ELF-1 (cell line): Measurements from ENCODE around the gene TAGLN.

ENCODE experiments used
- DNase-seq: peaks from one replicate; pipeline ENCODE4 v3.0.0-alpha.2; 2016; ENCODE audit warnings: low read depth, low spot score

The TAGLN gene

DNA sequence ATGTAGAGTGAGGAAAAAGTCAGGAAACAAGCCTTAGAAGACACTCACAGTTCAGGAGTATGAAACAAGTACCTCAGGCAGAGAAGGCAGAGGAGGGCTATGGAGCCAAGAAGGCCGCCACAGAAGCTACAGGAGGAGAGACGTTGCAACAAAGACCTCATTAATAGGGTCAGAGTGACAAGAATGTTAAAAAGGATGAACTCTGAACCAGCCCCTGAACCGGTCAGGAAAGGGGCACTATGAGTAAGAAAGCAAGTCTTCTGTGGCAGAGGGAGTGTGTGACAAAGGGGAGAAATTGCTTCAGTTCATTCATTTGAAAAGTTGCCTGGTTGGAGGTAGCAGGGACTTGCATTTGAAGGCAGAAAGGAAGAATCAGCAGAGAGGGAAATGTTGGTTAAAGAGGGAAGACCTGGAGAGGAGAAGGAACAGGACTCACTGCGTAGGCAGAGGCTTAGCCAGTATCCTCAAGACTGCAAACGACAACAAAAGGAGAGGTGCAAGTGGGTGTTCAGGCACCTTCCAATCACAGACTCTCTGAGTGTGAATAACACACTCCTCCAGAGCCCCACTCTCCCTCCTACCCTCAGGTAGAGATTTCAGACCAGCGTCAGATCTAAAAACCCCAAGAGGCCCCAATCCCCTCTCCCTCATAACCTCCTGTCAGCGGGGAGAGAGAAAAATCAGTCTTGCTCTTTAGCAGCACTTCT, 15.4 kb downstream of the TAGLN start:
- no peak for DNase-seq

DNA sequence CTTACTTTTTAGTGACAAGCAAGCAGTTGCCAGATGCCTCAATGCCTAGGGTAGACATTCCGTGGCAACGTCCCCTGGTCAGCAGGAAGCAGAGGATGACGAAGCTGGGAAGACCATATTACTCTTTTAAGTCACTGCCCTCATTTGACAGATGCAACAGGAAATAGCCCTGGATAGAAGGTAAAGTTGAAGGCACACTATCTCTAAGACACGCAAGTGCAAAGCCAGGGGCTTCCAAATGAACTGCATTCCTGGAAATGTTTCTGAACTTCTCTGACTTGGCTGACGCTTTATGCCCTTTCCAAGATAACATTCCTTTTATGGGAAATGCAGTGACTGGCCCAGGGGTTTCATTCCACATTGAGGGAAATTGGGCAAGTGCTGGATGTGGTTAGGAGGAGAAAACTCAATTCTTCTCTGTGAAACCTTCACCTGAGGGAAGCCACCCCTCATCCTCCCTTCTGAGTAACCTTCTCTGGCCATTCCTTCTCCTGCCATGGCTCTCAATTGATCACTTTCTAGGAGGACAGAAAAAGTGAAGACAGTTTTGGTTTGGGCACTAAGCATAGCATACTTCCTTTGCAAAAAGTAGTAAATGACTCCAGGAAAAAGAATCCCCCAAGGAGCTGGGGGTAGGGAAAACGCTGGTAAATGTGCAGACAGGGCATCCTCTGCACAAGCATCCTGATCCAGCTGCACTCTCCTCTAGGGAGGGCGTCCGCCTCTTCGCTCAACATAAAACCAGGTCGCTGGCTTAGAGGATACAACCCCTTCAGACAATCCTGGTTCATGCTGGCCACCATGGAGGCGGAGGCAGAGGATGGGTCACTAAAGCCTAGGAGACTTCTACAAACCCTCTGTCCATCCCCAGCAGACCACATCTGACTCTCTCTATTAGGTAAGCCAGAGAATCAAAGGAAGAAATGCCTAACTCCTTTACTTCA, 18.2 kb downstream of the TAGLN start:
- peak; percentile 37 for DNase-seq

GRCh38 chr11:117218133-117218915, 19.2 kb downstream of the TAGLN start:
- no peak for DNase-seq

DNA sequence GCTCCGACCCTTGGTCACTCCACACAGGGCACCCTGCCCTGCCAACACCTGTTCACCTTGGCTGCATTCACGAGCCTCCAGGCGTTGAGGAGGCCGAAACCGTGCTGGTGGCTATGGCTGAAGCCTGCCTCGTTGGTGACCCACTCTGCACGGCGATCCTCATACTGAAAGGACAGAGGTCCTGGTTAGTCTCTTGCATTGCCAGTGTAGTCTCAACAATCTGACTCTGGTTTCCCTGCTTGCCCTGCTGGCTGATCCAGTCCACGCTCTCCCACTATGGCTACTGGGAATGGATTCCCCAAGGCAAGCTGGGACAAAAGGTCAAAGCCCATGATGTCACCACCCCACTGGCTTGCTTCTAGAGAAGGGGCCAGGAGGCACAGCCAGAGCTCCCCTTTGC, 19.8 kb downstream of the TAGLN start:
- DNase-seq: no peak

GRCh38 chr11:117219455-117219854, 20.3 kb downstream of the TAGLN start:
- DNase-seq: no peak

- DNase-seq: no peak
These were observed 20.8 kb downstream of the TAGLN start for GRCh38 chr11:117219995-117220394.

- no peak for DNase-seq
These were observed 21.4 kb downstream of the TAGLN start for GRCh38 chr11:117220568-117220967.

- DNase-seq: no peak
These were observed 22.0 kb downstream of the TAGLN start for GRCh38 chr11:117220999-117221774.

- DNase-seq: no peak
These were observed 22.8 kb downstream of the TAGLN start for GRCh38 chr11:117221775-117222517.

DNA sequence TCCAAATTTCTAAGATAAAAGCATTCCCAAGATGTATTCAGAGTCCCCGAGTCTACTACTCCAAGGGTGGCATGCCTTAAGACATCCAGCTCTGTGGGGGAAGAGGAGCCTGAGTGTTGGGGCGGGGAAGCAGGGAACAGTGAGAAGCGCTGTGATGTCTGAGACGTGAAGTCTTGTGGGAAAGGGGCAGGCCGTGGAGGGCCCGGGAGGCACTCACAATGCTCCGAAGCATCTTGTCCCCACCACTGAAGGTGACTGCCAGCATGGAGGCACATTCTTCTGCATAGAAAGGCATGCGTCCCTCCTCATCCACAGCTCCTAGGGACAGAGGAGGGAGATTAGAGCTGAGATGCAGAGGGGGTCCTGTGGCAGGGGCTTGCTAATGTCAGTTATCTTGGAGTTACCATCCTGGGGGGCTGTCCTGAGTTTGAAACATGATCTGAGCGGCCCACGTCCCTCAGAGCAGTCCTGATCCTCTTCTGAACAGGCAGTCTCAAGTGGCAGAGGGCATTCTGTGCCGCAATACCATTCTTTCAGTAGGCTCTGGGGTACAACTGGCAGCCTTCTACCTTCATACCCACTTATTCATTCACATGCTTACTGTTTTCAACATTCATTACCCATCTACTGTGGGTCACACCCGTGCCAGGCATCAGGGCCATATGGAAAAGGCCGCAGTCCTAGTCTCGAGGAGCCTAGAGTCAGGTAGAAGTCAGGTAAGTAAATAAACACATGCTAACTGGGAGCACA, 24.0 kb downstream of the TAGLN start:
- DNase-seq: no peak

- no peak for DNase-seq
These were observed 24.8 kb downstream of the TAGLN start for GRCh38 chr11:117223741-117224689.

DNA sequence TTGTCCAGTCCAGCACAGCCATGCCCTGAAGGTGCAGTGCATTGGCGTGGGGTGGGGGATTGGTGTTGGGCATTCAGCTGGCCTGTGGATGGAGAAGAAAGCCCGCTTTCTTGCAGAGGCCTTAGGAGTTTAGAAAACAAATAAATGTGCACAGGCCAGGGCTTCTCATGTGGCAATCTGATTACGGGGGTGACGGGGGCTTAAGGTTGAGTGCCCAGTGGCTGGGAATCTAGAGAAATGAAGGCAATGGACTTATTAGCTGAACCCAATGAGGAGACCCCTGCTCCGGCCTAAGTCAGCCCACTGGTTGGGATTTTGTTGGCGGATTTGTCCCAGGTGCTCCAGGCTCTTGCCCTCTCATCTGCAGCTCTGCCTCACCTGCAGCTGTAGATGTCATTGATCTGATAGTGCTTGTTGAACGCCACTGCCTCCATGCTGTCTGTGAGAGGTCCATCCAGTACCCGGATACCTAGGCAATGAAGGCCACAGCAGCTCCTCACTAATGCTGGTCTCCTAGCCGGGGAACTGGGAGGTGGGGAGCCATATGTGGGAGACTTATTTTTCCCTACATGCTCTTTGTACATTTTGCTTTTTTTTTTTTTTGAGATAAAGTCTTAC, 26.5 kb downstream of the TAGLN start:
- no peak for DNase-seq

GRCh38 chr11:117226388-117227385, 27.5 kb downstream of the TAGLN start:
- peak; percentile 56 for DNase-seq

DNA sequence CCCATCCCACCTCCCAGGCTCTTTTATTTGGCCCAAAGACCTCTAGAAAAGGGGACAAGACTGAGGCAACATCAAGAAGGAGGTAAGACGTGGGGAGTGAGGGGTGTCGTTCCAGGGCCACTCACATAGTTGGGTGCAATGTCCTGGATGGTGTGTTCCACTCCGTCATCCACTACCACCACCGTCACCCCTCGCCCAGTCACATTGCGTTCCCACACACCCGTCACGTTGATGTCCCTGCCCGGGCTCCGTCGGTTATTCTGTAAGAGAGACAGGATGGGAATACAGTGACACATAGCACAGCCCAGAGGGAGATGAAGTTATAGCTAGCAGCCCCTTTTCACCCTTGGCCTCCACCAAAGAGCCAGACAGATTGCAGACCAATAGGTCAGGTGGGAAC, 28.9 kb downstream of the TAGLN start:
- DNase-seq: no peak

GRCh38 chr11:117229411-117229810, 30.2 kb downstream of the TAGLN start:
- DNase-seq: no peak

GRCh38 chr11:117229931-117230285, 30.7 kb downstream of the TAGLN start:
- no peak for DNase-seq
